Measurements from ENCODE around the gene CLEC19A.

CLEC19A gene

GRCh38 chr16:19254611-19255010, 30.9 kb upstream of the CLEC19A start:
- TF ChIP-seq POU6F1 (CRISPR knock-in tag; IDR thresholded peaks at IDR 0.05; ENCODE audit: borderline replicate concordance, low read depth): no peak
- no peak for TF ChIP-seq TCF4 (CRISPR knock-in tag; IDR thresholded peaks at IDR 0.05; ENCODE audit: borderline replicate concordance)
- TF ChIP-seq ZFP30 (CRISPR knock-in tag; IDR thresholded peaks at IDR 0.05): no peak
- TF ChIP-seq ZC3H10 (CRISPR knock-in tag; IDR thresholded peaks at IDR 0.05): no peak
- TF ChIP-seq ZFP3 (CRISPR knock-in tag; IDR thresholded peaks at IDR 0.05): no peak
- no peak for TF ChIP-seq CSDC2 (CRISPR knock-in tag; IDR thresholded peaks at IDR 0.05)
- TF ChIP-seq RARB (CRISPR knock-in tag; IDR thresholded peaks at IDR 0.05): no peak
- no peak for TF ChIP-seq PPARA (CRISPR knock-in tag; IDR thresholded peaks at IDR 0.05; ENCODE audit: borderline replicate concordance)
- TF ChIP-seq ARNTL (CRISPR knock-in tag; IDR thresholded peaks at IDR 0.05; ENCODE audit: borderline replicate concordance, low read depth): no peak
- TF ChIP-seq TOX (CRISPR knock-in tag; IDR thresholded peaks at IDR 0.05; ENCODE audit: borderline replicate concordance): no peak
- TF ChIP-seq OSR1 (CRISPR knock-in tag; IDR thresholded peaks at IDR 0.05): no peak
- no peak for ATAC-seq

- no peak for ATAC-seq
- TF ChIP-seq TSHZ2 (CRISPR knock-in tag; IDR thresholded peaks at IDR 0.05): no peak
- no peak for TF ChIP-seq CSDC2 (CRISPR knock-in tag; IDR thresholded peaks at IDR 0.05)
- TF ChIP-seq PATZ1 (CRISPR knock-in tag; IDR thresholded peaks at IDR 0.05; ENCODE audit: borderline replicate concordance): no peak
- no peak for TF ChIP-seq GLIS3 (CRISPR knock-in tag; IDR thresholded peaks at IDR 0.05)
- TF ChIP-seq CSRNP3 (CRISPR knock-in tag; IDR thresholded peaks at IDR 0.05): no peak
- no peak for TF ChIP-seq ZNF8 (CRISPR knock-in tag; IDR thresholded peaks at IDR 0.05)
- TF ChIP-seq OSR1 (CRISPR knock-in tag; IDR thresholded peaks at IDR 0.05): no peak
- no peak for TF ChIP-seq ZFP3 (CRISPR knock-in tag; IDR thresholded peaks at IDR 0.05)
- TF ChIP-seq TOX (CRISPR knock-in tag; IDR thresholded peaks at IDR 0.05; ENCODE audit: borderline replicate concordance): no peak
- TF ChIP-seq POU6F1 (CRISPR knock-in tag; IDR thresholded peaks at IDR 0.05; ENCODE audit: borderline replicate concordance, low read depth): no peak
- TF ChIP-seq ARNTL (CRISPR knock-in tag; IDR thresholded peaks at IDR 0.05; ENCODE audit: borderline replicate concordance, low read depth): no peak
- no peak for TF ChIP-seq ZC3H10 (CRISPR knock-in tag; IDR thresholded peaks at IDR 0.05)
Measured at GRCh38 chr16:19264123-19264673, 21.3 kb upstream of the CLEC19A start.

GRCh38 chr16:19265380-19265930, 20.1 kb upstream of the CLEC19A start:
- TF ChIP-seq SNAI2 (CRISPR knock-in tag; IDR thresholded peaks at IDR 0.05): no peak
- no peak for TF ChIP-seq ZC3H10 (CRISPR knock-in tag; IDR thresholded peaks at IDR 0.05)
- TF ChIP-seq ARNTL (CRISPR knock-in tag; IDR thresholded peaks at IDR 0.05; ENCODE audit: borderline replicate concordance, low read depth): no peak
- no peak for ATAC-seq

GRCh38 chr16:19266774-19267173, 18.8 kb upstream of the CLEC19A start:
- TF ChIP-seq ZNF565 (CRISPR knock-in tag; conservative IDR thresholded peaks at IDR 0.05; ENCODE audit: low read depth): no peak
- TF ChIP-seq CSDC2 (CRISPR knock-in tag; IDR thresholded peaks at IDR 0.05): no peak
- TF ChIP-seq ZC3H10 (CRISPR knock-in tag; IDR thresholded peaks at IDR 0.05): no peak
- no peak for TF ChIP-seq CREB5 (CRISPR knock-in tag; IDR thresholded peaks at IDR 0.05; ENCODE audit: low read depth)
- TF ChIP-seq ZFP30 (CRISPR knock-in tag; IDR thresholded peaks at IDR 0.05): no peak
- TF ChIP-seq BACH2 (CRISPR knock-in tag; IDR thresholded peaks at IDR 0.05; ENCODE audit: borderline replicate concordance): no peak
- TF ChIP-seq TCF4 (CRISPR knock-in tag; IDR thresholded peaks at IDR 0.05; ENCODE audit: borderline replicate concordance): no peak
- ATAC-seq: no peak

Data from SK-N-SH treated with all-trans-retinoic acid at 6 μM for 48 hours (cell line).